HG03045 (cell line): ENCODE results near the gene OR51D1.
A peak's percentile ranks its signal among the peaks of the same experiment; 100 is the strongest.

Source experiments
- ATAC-seq: cut with Tn5 transposase; IDR thresholded peaks from one replicate; pipeline ENCODE4 v1.9.1; 2021; ENCODE audit warnings: mild to moderate bottlenecking, moderate library complexity; ENCODE audit not compliant: unreplicated experiment

OR51D1 gene, protein sequence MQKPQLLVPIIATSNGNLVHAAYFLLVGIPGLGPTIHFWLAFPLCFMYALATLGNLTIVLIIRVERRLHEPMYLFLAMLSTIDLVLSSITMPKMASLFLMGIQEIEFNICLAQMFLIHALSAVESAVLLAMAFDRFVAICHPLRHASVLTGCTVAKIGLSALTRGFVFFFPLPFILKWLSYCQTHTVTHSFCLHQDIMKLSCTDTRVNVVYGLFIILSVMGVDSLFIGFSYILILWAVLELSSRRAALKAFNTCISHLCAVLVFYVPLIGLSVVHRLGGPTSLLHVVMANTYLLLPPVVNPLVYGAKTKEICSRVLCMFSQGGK

GRCh38 chr11:4636962-4637661, at the start of gene OR51D1:
TSS of gene OR51D1 (plus strand) at chr11:4637477. CDS start at chr11:4639791, 2,314 bp downstream.
- peak; percentile 88 for ATAC-seq

DNA sequence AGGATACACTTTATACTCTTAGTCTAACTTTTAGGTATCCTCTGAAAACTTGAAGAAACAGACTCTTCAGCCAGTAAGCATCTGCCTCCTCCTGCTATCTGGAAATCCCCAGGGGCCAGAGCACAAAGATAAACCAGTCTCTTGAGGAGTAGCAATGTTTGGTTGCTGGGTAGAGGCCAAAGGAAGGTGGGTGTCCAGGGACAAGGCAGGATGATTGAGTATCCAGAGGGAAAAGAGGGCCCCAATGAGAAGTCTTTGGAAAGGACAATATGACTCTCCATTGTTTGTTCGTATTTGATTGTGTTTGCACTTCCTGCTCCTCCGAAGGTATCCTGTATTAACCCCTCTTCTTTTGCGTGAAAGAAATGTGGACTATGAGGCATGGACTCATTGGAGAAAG, 48.3 kb upstream of the OR51D1 start:
- no peak for ATAC-seq

GRCh38 chr11:4593739-4594138, 43.5 kb upstream of the OR51D1 start, which contains the start of gene OR52I1:
TSS of gene OR52I1 (plus strand) at chr11:4594039. CDS start at chr11:4594039, 0 bp downstream.
- ATAC-seq: no peak

GRCh38 chr11:4605057-4605456, 32.2 kb upstream of the OR51D1 start:
- no peak for ATAC-seq

- no peak for ATAC-seq
Measured at GRCh38 chr11:4606231-4607015, 30.9 kb upstream of the OR51D1 start.

DNA sequence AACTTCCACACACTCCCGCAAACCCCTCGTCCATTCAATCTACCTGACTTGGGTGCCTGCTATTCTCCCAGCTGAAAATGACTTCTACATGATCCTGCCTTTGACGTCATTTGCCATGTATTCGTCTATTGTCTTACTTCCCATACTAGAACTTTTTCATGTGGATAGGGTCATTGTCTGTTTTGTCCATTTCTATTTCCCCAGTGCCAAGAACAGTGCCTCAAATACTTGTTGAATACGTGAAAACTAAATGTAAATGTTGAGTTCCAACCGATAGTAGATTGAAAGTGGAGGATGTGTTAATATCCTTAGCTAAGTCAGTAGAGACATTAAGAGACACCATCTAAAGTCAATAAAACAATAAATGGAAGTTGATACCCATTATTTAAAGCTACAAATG, 30.2 kb upstream of the OR51D1 start:
- ATAC-seq: no peak

DNA sequence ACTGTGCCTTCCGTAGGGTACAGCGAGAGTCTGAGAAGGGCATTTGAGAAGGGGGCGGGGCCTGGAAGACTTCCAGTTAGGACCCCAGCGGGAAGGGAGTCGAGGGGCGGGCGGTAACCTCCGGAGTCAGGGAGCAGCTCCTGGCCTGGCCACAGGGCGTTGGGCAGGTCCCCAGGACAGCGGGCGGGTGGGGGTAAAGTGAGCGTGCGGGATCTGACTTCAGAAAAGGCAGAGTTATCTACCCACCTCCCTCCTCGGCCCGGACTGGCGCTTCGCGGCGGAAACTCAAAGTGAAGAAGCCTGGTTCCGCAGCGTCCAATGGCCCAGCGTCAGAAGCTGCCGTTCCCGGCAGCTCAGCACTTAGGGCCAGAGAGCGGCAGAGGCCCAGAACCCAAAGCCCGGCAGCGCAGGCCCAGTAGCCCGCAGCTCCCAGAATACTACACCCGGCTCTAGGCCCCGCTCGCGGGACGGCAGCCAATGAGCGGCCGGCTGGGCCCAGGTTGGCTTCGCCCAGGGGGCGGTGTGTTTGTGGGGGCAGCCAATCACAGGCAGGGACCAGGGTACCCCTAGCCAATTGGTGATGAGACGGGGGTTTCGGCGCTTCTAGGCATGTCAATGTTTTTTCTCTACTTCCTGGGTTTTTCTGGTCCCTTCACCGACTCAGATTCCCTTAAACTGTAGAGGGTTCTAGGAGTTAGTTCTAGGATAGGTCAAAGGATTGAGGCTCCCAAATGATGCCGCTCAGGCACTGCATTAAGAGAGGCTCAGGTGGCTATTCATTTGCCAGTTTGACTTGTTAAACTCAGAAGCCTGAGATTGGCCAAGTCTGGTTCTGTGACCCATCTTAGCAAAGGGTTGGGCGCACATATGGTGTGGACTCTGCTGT, 29.3 kb upstream of the OR51D1 start, which contains the start of gene TRIM68:
TSS of gene TRIM68 (minus strand) at position 451 of the 886 bp plus-strand sequence. CDS start 2,727 bp downstream, outside the sequence.
- peak; percentile 100 for ATAC-seq

DNA sequence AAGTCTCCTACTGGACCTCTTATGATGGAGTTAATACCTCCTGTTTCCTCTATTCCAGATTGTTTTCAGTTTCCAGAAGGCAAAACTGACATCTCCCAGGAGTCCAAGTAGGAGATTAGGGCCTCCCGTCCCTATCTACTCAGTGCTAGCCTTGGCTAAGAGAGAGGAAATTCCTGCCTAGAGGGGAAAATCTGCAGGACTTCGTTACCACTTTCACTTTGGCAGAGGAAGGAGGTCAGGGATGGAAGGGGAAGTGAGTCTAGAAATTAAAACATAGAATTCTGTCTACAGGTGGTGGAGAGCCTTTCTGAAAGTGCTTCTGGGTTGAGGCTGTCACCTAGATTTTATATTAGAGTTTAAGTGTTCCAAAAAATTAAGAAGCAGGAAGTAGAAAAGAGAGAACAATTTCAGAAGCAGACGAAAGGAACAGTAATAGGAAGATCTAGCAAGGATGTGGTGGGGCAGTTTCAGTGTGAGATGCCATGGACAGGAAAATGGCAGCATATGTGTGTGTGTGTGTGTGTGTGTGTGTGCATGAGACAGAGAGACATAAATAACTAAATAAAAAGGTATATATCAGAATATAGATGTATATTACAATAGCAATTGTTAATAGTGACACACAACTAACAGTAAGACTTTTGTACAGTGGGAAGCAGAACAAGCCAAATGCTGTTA, 26.9 kb upstream of the OR51D1 start:
- ATAC-seq: no peak

DNA sequence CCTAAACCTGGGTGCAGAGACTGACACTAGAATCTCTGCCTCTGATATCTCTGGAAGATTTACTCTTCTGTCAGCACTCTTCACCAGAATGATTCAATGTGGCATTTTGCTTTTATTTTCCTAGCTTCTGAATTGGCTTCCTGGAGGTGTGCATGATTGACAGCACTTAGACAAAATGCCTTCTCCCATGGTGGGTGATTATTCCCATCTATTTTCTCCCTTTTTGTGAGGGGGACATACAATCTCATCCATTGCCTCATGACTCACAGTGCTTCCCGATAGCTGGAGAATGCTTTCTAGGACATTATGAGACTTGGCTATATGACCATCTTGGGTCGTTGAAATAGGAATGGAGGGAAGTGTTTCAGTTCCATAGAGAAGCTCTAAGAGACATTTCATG, 25.3 kb upstream of the OR51D1 start:
- no peak for ATAC-seq

- ATAC-seq: no peak
Measured at GRCh38 chr11:4615856-4616444, 21.3 kb upstream of the OR51D1 start.

GRCh38 chr11:4619514-4619913, 17.8 kb upstream of the OR51D1 start:
- no peak for ATAC-seq

- no peak for ATAC-seq
Measured at GRCh38 chr11:4626207-4627099, 10.8 kb upstream of the OR51D1 start.

DNA sequence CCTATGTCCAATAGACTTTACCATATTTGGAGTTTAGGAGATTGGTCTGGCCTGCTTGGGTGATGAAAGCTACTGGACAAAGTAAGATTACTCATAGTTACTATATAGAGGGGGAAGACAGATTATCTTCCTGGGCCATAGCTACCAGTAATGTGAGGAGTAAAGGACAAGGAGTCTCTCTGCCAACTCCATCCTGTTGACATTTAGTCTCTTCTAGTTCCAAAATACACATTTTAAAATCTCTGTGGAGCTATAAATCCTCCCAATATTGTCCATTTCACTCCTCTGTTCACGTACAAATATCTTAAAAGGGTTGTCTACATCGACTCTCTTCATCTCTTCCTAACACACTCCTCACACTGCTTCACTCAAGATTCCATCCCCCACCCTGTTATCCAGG, 1.1 kb upstream of the OR51D1 start:
- ATAC-seq: no peak

- no peak for ATAC-seq
Measured at GRCh38 chr11:4637662-4638047, 378 bp downstream of the OR51D1 start.

- no peak for ATAC-seq
Measured at GRCh38 chr11:4639931-4640330, 2.7 kb downstream of the OR51D1 start.

- no peak for ATAC-seq
Measured at GRCh38 chr11:4641501-4641900, 4.2 kb downstream of the OR51D1 start.

DNA sequence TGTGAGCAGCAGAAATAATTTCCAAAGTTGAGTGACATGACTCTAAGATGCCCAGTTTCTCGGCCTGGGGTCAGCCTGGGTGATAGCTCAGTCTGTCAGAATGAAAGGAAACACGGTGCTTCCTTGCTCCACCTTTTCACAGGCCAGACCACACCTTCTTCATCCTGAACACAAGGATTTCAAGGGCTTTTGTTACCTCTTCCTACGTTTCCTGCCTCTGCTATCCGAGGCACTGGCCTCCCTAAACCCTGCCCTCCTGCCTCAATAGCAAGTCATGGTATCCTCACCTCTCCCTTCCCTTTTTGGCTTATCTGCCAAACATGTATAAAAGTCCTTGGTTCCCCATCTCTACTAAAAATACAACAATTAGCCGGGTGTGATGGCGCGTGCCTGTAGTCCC, 4.8 kb downstream of the OR51D1 start:
- ATAC-seq: no peak

DNA sequence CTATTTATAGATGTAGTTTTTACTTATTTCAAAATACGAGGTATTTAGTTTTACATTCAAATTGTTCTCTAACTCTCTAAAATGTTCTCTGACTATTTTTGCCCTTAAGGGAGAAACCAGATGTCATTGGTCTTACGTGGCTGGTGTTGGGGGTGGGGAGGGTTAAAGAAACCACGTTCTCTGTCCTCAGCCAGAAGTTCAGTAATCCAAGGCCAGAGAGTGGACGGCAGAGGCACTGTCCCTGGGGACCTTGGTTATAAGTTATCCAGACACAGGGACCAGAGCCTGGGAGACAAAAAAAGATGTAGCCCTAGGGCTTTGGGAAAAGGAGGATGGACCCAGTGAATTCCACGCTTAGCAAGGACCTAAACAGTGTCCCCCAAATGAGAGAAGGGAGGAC, 5.8 kb downstream of the OR51D1 start:
- ATAC-seq: no peak

DNA sequence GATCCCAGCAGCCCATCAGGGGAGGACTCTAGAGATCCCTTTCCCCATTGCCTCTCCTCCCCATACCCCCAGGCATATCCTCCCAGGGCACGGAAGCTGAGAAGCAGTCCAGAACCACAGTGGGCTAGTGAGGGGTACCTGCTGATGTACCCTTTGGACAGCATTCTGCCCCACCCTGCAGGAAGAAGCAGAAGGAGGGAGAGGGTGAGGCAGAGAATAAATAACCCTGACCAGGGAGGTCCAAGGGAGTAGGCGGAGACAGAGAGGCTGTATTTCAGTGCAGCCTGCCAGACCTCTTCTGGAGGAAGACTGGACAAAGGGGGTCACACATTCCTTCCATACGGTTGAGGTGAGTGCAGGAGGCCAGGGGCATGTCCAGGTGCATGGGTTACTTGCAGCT, 6.4 kb downstream of the OR51D1 start, which contains the start of gene OR51E1:
TSS of gene OR51E1 (plus strand) at position 301 of the 400 bp plus-strand sequence. CDS start 8,545 bp downstream, outside the sequence.
- no peak for ATAC-seq
